HTR-8/SVneo (cell line): ENCODE data around the gene MANF.

Experiments used
- DNase-seq: peaks from one replicate; pipeline ENCODE4 v3.0.0; 2011; ENCODE audit warnings: low spot score, mixed read lengths; ENCODE audit not compliant: insufficient read length
- FAIRE-seq: peaks from 2 replicates; lab custom pipeline; 2011; peaks lifted over from hg19 to GRCh38; lab: Jason Lieb, UNC

Gene MANF

DNA sequence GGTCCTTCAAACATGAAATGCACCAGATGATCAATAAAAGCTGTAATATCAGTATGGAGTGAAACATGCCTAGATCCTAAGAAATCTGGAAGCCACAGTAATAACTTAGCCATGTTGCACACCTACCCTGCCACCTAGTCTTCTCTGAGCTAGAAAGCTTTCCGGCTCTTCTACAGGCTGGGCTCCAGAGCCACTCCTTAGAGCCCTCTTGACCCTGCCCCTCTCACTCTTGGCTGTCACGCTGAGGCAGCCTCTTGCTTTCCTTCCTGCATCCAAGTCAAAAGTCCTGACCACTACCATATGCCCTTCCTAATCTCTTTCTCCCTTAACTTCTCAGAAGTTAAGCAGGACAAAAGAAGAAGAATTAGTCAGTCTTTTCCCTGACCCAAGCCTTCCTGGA is 23.7 kb downstream of the MANF start:
- DNase-seq (no peak), FAIRE-seq (no peak)

DNA sequence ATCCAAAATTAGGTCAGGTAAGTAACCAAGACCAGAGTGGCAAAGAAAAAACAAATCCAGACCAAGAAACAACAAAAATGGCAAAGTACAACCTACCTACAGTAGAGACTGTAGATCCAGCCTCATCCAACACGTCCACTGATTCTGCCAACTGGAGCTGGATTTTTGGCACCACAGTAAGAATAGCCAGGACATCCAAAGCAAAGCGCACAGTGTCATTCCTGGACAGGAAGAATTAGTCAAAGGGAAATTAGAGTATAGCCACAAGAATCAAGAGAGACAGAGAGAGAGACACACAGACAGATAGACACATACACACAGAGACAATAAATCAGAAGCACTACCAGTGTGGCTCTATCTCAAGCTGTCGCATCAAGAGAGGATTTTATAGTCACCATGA is 37.1 kb downstream of the MANF start:
- FAIRE-seq = no peak
- DNase-seq = no peak

DNA sequence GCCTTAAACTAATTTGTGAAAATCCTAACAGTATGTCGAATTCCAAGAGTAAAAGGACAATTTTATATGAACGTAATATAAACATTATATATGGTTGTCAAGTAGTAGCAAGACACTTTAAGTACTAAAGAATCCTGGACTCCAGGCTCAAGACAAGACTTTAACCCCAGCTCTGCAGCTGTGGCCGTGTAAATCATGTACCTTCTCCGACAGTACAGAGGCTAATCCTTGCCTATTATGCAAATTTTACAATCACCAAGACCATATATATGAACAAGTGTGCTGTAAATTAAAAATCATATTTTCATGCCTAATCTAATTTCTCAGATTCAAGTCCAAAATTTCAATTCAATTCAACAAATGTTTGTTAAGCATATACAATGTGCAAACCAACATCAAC is 41.8 kb downstream of the MANF start:
- FAIRE-seq (no peak), DNase-seq (no peak)

DNA sequence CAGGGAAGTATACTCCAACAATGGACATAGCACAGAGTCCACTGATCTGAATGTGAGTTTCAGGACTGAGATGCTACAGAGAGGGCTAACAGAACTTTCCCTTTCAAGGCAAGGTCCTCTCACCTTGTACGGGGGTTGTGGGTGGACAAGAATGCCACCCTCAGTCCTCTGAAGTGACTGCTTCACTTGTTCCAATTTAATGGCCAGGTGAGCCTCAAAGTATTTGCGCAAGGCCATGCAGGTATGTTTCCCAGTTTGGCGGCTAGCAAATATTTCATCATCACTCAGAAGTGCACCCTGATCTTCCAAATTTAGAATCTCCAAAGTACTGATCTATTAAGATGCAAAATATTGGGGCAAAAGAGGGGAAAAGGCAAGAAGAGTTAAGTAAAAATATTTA is 44.0 kb downstream of the MANF start:
- FAIRE-seq (no peak), DNase-seq (no peak)

DNA sequence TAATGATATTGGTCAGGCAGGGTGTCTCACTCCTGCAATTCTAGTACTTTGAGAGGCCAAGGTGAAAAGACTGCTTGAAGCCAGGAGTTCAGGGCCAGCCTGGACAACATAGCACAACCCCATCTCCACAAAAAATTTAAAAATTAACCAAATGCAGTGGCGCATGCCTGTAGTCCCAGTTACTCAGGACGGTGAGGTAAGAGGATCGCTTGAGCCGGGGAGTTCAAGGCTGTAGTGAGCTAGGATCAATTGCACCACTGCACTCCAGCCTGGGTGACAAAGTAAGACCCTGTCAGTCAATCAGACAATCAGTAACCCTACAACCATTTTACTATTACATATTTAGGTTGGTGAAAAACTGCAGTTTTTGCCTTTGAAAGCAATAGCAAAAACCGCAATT is 49.0 kb downstream of the MANF start:
- no peak for FAIRE-seq

DNA sequence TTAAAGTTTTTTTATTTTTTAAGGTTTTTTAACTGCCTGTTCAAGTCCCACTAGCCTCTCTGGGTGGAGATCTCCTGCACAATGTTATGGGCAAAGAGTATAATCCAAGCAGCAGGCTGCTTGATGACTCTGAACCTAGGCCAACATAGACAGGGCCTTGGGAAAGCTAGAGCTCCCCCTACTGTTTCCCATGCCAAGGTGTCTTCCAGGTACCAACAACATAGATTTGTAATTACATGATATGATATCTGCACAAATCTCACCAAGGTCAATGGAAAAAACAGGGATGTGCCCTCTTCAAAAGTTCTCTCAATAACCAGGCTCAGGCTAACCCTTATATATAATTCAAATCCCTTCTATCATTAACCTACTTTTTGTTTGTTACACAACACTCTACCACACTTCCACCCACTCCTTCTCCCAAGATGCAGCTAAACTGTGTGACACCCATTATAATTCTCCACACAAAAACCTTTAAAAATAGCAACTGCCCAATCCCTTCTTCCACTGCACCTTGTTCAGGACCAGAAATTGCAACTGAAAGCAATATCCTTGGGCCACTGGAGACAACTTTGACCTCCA is 49.7 kb downstream of the MANF start:
- DNase-seq (peak; percentile 54), FAIRE-seq (no peak)

More for the DNA sequence above, 49.0 kb downstream of the MANF start:
- DNase-seq = no peak

DNA sequence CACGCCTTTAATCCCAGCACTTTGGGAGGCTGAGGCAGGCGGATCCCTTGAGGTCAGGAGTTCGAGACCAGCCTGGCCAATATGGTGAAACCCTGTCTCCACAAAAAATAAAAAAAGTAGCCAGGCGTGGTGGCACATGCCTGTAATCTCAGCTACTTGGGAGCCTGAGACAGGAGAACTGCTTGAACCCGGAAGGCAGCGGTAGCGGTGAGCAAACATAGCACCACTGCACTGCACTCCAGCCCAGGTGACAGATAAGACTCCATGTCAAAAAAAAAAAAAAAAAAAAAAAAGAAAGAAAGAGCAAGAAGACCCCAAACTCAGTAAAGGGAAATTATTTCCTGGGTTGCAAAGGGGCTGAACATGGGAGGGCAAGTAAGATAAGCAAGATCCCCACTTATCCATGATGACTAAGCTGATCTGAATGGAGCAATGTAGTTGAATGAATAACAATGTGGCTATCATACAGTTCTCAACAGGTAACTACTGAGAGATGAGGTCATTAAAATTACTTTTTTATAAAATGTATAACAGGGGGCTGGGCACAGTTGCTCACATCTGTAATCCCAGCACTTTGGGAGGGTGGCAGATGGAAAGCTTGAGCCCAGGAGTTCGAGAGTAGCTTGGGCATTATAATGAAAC is 52.0 kb downstream of the MANF start:
- no peak for DNase-seq
- FAIRE-seq = no peak
